ENCODE data around the gene PCDHB6. TPM values are rescaled to one million over a fixed set of nuclear protein-coding genes. Genes with fewer than 3 reads are reported as not detected.
"Not testable (repeated sequence)": the region's sequence is repeated elsewhere in the genome, so short reads cannot be mapped to it uniquely, and the experiment has no call there.

The PCDHB6 gene
- total and polyA plus RNA-seq, 8 donors: 0.31 to 0.55 (median 0.47) TPM

GRCh38 chr5:141155540-141156374, 5.9 kb downstream of the PCDHB6 start:
- ATAC-seq (no peak), FAIRE-seq (no peak), DNase-seq (no peak)
- Histone ChIP-seq H3K27me3 (peaks cover 0 to 3% (median 0%) of the 10 kb centered on the region in 4 donors), H3K27ac (no peak overlapping the region), H3K9me3 (peaks cover 0 to 4% (median 0%) of the 10 kb centered on the region in 4 donors), H3K4me1 (no peaks in the 10 kb centered on the region), H3K36me3 (no peaks in the 10 kb centered on the region), H3K4me3 (no peak overlapping the region)
- no peak for TF ChIP-seq CTCF (IDR thresholded peaks at IDR 0.05)
- 21 to 35% methylated on average over 21 of the region's 21 CpGs for WGBS, 2 donors
- intact Hi-C loops (cut with DNase I): loop anchor here in 1 of 3 donors (10.0 kb wide), 1 partner anchor 229 kb away; the partner anchor contains the start of genes PCDHGA7 and PCDHGB4

GRCh38 chr5:141157356-141157755, 7.5 kb downstream of the PCDHB6 start:
- not testable (repeated sequence) for H3K4me3 ChIP-seq, ATAC-seq, H3K27me3 ChIP-seq, H3K9me3 ChIP-seq, H3K4me1 ChIP-seq, H3K36me3 ChIP-seq, DNase-seq, FAIRE-seq, H3K27ac ChIP-seq
- WGBS, 2 donors: 19 to 32% methylated on average over 29 to 38 of the region's 38 CpGs
- intact Hi-C loops (cut with DNase I): loop anchor here in 1 of 3 donors (10.0 kb wide), 1 partner anchor 227 kb away; the partner anchor contains the start of genes PCDHGA7 and PCDHGB4

- ATAC-seq: not testable (repeated sequence)
- intact Hi-C loops (cut with DNase I): loop anchor here in 1 of 3 donors (10.0 kb wide), 1 partner anchor 227 kb away; the partner anchor contains the start of genes PCDHGA7 and PCDHGB4
- WGBS, 2 donors: 30 to 39% methylated on average over 17 to 21 of the region's 28 CpGs
Observed at GRCh38 chr5:141157901-141158300, 8.0 kb downstream of the PCDHB6 start.

GRCh38 chr5:141172381-141173204, 22.7 kb downstream of the PCDHB6 start, which contains the start of gene PCDHB7:
Gene PCDHB7, plus strand, starts transcription at chr5:141172644. Its CDS starts 192 bp downstream, at chr5:141172836.
- Histone ChIP-seq H3K27me3 (peaks cover 0 to 26% (median 0%) of the 10 kb centered on the region in 4 donors), H3K4me3 (no peak within 1 kb of the TSS), H3K4me1 (no peaks in the 10 kb centered on the region), H3K36me3 (no peaks in the 10 kb centered on the region), H3K9me3 (no peaks in the 10 kb centered on the region), H3K27ac (no peak within 1 kb of the TSS)
- ATAC-seq: no peak
- no peak for DNase-seq
- no peak for TF ChIP-seq CTCF (IDR thresholded peaks at IDR 0.05)
- WGBS, 2 donors: 20 to 33% methylated on average over 20 of the region's 20 CpGs
- intact Hi-C loops (cut with DNase I): no loop called here
- FAIRE-seq: no peak

More at GRCh38 chr5:141157901-141158300, 8.0 kb downstream of the PCDHB6 start:
- H3K27me3 ChIP-seq, H3K9me3 ChIP-seq, DNase-seq, FAIRE-seq, H3K4me3 ChIP-seq, H3K36me3 ChIP-seq, H3K27ac ChIP-seq, H3K4me1 ChIP-seq: not testable (repeated sequence)

GRCh38 chr5:141174291-141175104, 24.6 kb downstream of the PCDHB6 start:
- H3K9me3 ChIP-seq; DNase-seq; H3K4me3 ChIP-seq; intact Hi-C loops (cut with DNase I); H3K36me3 ChIP-seq; H3K27ac ChIP-seq; H3K4me1 ChIP-seq; FAIRE-seq; ATAC-seq: not testable (repeated sequence)
- WGBS, 2 donors: 24 to 44% methylated on average over 53 to 79 of the region's 79 CpGs
- peaks cover 0 to 26% (median 0%) of the 10 kb centered on the region in 4 donors for H3K27me3 ChIP-seq
